Smooth muscle cell (in vitro differentiated cells): ENCODE measurements around the gene ABCB9. TPM values are rescaled to one million over a fixed set of nuclear protein-coding genes. Genes with fewer than 3 reads are reported as not detected.

Source experiments
- DNase-seq: peaks from one replicate; lab custom pipeline; 2025; ENCODE audit not compliant: unreplicated experiment; lab: John Stamatoyannopoulos, UW
- H2AFZ ChIP-seq: fragments of 200-600 bp; sonication (generic); 2 replicates; pipeline ENCODE4 v1.6.0; 2016; ENCODE audit warnings: antibody characterized with exemption, low read depth, mild to moderate bottlenecking
- H3F3A ChIP-seq: fragments of 200-600 bp; sonication (generic); 2 replicates; pipeline ENCODE4 v1.6.0; 2017; ENCODE audit warnings: antibody characterized with exemption, low read depth
- H3K27ac ChIP-seq: fragments of 200-600 bp; sonication (generic); 2 replicates; pipeline ENCODE4 v1.5.1; 2016; ENCODE audit warnings: low read depth, mild to moderate bottlenecking
- H3K27me3 ChIP-seq: fragments of 200-600 bp; sonication (generic); 2 replicates; pipeline ENCODE4 v1.6.1; 2016; ENCODE audit warnings: low read depth, mild to moderate bottlenecking
- H3K36me3 ChIP-seq: fragments of 200-600 bp; sonication (generic); 2 replicates; pipeline ENCODE4 v1.5.1; 2016; ENCODE audit warnings: low read depth
- H3K4me1 ChIP-seq: fragments of 200-600 bp; sonication (generic); 2 replicates; pipeline ENCODE4 v1.5.1; 2016; ENCODE audit warnings: low read depth
- H3K4me2 ChIP-seq: fragments of 200-600 bp; sonication (generic); 2 replicates; pipeline ENCODE4 v1.6.0; 2016; ENCODE audit warnings: mild to moderate bottlenecking
- H3K4me3 ChIP-seq: fragments of 200-600 bp; sonication (generic); 2 replicates; pipeline ENCODE4 v1.5.1; 2016; ENCODE audit warnings: mild to moderate bottlenecking
- H3K79me2 ChIP-seq: fragments of 200-600 bp; sonication (generic); 2 replicates; pipeline ENCODE4 v1.6.0; 2016; ENCODE audit warnings: low read depth, mild to moderate bottlenecking
- H3K9ac ChIP-seq: fragments of 200-600 bp; sonication (generic); 2 replicates; pipeline ENCODE4 v1.6.0; 2016; ENCODE audit warnings: low read depth
- H3K9me3 ChIP-seq: fragments of 200-600 bp; sonication (generic); replicated peaks from 2 replicates; pipeline ENCODE4 v1.5.1; 2016; ENCODE audit warnings: low read depth
- H4K20me1 ChIP-seq: fragments of 200-600 bp; sonication (generic); 2 replicates; pipeline ENCODE4 v1.6.0; 2016; ENCODE audit warnings: low read depth
- WGBS: methylation state at CpG from one replicate; pipeline ENCODE4 v1.1.7; 2016; ENCODE audit warnings: low lambda C conversion rate; 5-methylcytosine and 5-hydroxymethylcytosine counted together
- polyA plus RNA-seq: library from polyadenylated mRNA; unstranded; fragments of >200 nt; fragmentation: Nextera tagmentation; extraction: Ambion mirVana; gene quantifications from 2 replicates; pipeline ENCODE4 v1.2.1, GENCODE V29; 2016
- total RNA-seq: library from RNA; depleted of rRNA; stranded (reverse); fragments of >200 nt; gene quantifications from 2 replicates; pipeline ENCODE4 v1.2.3, GENCODE V29; 2014
- TF ChIP-seq, protein P1 (sequence below): fragments of 200-600 bp; sonication (generic); IDR thresholded peaks from 2 replicates; pipeline ENCODE4 v1.5.1; 2017; ENCODE audit warnings: borderline replicate concordance, mild to moderate bottlenecking, antibody characterized with exemption; ENCODE audit not compliant: insufficient read depth, poor library complexity, severe bottlenecking

Gene ABCB9
- total and polyA plus RNA-seq, 2 experiments from 2014 or later, result 8.0 to 8.2 TPM

DNA sequence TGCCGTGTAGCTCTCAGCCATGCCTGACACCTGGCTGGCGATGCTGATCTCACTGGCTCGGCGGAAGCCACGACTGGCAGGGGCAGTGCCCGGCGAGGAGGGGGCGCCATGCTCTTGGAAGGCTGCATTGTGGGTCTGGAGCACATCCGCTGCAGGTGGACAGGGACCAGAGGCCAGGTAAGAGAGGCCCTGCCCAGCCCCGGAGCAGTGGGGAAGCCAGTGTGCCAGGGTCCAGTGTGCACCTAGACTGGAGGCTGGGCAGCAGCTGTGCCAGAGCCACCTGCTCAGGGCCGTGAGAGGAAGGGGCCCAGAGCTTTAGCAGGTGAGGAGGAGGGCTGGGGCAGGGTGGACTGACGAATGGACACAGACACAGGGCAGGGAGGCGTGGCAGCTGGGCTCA is 24.3 kb upstream of the ABCB9 start:
- TF ChIP-seq, protein P1, sequence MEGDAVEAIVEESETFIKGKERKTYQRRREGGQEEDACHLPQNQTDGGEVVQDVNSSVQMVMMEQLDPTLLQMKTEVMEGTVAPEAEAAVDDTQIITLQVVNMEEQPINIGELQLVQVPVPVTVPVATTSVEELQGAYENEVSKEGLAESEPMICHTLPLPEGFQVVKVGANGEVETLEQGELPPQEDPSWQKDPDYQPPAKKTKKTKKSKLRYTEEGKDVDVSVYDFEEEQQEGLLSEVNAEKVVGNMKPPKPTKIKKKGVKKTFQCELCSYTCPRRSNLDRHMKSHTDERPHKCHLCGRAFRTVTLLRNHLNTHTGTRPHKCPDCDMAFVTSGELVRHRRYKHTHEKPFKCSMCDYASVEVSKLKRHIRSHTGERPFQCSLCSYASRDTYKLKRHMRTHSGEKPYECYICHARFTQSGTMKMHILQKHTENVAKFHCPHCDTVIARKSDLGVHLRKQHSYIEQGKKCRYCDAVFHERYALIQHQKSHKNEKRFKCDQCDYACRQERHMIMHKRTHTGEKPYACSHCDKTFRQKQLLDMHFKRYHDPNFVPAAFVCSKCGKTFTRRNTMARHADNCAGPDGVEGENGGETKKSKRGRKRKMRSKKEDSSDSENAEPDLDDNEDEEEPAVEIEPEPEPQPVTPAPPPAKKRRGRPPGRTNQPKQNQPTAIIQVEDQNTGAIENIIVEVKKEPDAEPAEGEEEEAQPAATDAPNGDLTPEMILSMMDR, result no peak
- no peaks in the 10 kb centered on the region for H3F3A ChIP-seq
- H2AFZ ChIP-seq, result no peak overlapping the region
- no peaks in the 10 kb centered on the region for H3K4me1 ChIP-seq
- WGBS, result 97% methylated on average over 13 of the region's 13 CpGs
- H3K36me3 ChIP-seq, result no peaks in the 10 kb centered on the region
- H3K9ac ChIP-seq, result no peak overlapping the region
- no peaks in the 10 kb centered on the region for H3K9me3 ChIP-seq
- H3K4me3 ChIP-seq, result no peak overlapping the region
- no peak overlapping the region for H3K4me2 ChIP-seq
- no peak for DNase-seq
- no peaks in the 10 kb centered on the region for H3K79me2 ChIP-seq
- H4K20me1 ChIP-seq, result no peaks in the 10 kb centered on the region
- no peak overlapping the region for H3K27ac ChIP-seq
- no peaks in the 10 kb centered on the region for H3K27me3 ChIP-seq

DNA sequence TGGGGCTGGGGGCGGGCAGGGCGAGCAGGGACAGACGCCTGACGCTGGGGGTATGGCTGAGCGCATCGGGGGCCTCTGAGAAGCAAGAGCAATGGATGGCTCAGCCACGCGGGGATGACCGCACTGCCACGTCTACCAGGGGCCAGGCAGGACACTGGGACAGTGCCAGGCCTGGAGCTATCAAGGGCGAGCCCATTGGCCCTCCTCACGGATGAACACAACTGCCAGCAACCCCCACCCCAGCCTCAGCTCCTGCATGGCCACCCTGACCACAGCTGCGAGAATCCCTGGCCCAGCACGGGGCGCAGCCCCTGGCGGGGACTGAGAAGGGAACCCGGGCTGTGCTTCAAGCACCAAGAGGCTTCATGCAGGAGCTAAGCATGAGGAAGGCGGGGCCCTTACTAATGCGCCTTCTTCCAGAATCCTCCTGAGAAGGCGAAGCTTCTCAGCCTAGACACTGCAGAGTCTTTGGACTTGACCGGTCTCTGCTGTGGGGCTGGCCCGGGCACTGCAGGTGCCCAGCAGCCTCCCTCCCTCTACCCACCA is 23.7 kb upstream of the ABCB9 start:
- 95% methylated on average over 12 of the region's 22 CpGs for WGBS
- TF ChIP-seq, protein P1, result no peak
- Histone ChIP-seq H3K4me2 (no peak overlapping the region), H3K9me3 (no peaks in the 10 kb centered on the region), H3K27me3 (no peaks in the 10 kb centered on the region), H3K27ac (no peak overlapping the region), H3K9ac (no peak overlapping the region), H3K4me1 (no peaks in the 10 kb centered on the region), H3K79me2 (no peaks in the 10 kb centered on the region), H3K4me3 (no peak overlapping the region), H4K20me1 (no peaks in the 10 kb centered on the region), H3K36me3 (no peaks in the 10 kb centered on the region), H3F3A (no peaks in the 10 kb centered on the region), H2AFZ (no peak overlapping the region)
- DNase-seq, result no peak

DNA sequence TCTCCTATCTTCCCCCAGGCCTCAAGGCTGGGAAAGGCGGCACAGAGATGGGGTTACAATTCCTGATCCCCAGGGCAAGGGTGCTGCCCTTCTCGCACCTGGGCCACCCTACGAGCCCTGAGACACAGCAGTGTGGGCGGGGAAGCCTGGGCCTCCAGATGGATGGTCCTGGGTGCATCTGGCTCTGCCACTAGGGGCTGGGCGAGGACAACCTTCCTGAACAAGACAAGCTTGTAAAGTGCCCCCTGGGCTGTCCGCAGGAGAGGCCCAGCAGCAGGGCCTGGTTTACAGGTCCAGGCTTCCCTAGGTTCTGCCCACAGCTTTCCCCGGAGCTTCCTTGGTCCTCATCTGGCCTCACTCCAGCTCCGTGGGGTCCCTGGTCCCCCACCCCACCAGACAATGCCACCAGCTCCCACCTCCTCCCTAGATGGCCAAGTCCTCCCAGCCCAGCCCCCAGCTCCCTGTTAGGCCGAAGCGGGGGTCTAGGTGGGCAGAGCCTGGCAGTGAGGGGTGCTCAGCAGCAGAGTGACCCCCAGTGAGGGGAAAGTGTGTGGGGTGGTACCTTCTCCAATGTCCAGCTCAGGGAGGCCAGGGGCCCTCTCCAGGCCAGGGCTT is 23.1 kb upstream of the ABCB9 start:
- no peaks in the 10 kb centered on the region for H3K79me2 ChIP-seq
- no peak overlapping the region for H3K4me2 ChIP-seq
- WGBS, result 91% methylated on average over 9 of the region's 10 CpGs
- H3K27ac ChIP-seq, result no peak overlapping the region
- H3K27me3 ChIP-seq, result no peaks in the 10 kb centered on the region
- H2AFZ ChIP-seq, result no peak overlapping the region
- H3K4me1 ChIP-seq, result no peaks in the 10 kb centered on the region
- H3K9ac ChIP-seq, result no peak overlapping the region
- no peaks in the 10 kb centered on the region for H4K20me1 ChIP-seq
- no peaks in the 10 kb centered on the region for H3K36me3 ChIP-seq
- H3F3A ChIP-seq, result no peaks in the 10 kb centered on the region
- no peaks in the 10 kb centered on the region for H3K9me3 ChIP-seq
- no peak for DNase-seq
- no peak overlapping the region for H3K4me3 ChIP-seq
- TF ChIP-seq, protein P1, result no peak
